K562 (cell line): ENCODE measurements around the gene OR5D13.

ENCODE experiments used
- ATF2 ChIP-seq: sonication (generic); formaldehyde crosslinking; IDR thresholded peaks from 2 replicates; pipeline ENCODE4 v1.8.1; 2022; ENCODE audit warnings: missing genetic modification reagents
- CBX1 ChIP-seq: sonication (generic); IDR thresholded peaks from 2 replicates; pipeline ENCODE4 v1.6.1; 2016; ENCODE audit warnings: antibody characterized with exemption, low read depth, mild to moderate bottlenecking
- CHD1 ChIP-seq: fragments of 200-600 bp; sonication (generic); IDR thresholded peaks from one replicate; pipeline ENCODE4 v1.6.1; 2012; ENCODE audit warnings: mild to moderate bottlenecking, moderate library complexity, low read length, inconsistent platforms
- CHD4 ChIP-seq: fragments of 200-600 bp; sonication (generic); IDR thresholded peaks from 3 replicates; pipeline ENCODE4 v1.6.1; 2012; ENCODE audit warnings: low read depth, mild to moderate bottlenecking, mixed read lengths, low read length, inconsistent platforms; ENCODE audit not compliant: insufficient read depth, insufficient replicate concordance, poor library complexity, severe bottlenecking
- FIP1L1 ChIP-seq: fragments of 200-400 bp; formaldehyde crosslinking; IDR thresholded peaks from 2 replicates; pipeline ENCODE4 v1.6.1; 2018; ENCODE audit warnings: mild to moderate bottlenecking, low read depth, low read length; ENCODE audit not compliant: poor library complexity, severe bottlenecking
- FOXM1 ChIP-seq, 2 experiments: fragments of 450-650 bp in 1 of 2; sonication (generic) in 1 of 2; formaldehyde crosslinking in 1 of 2; IDR thresholded peaks; 2 replicates each; pipeline versions ENCODE4 v1.6.1 to v1.9.0; 2017 to 2022; ENCODE audit warnings: low read depth in 2 of 2, mild to moderate bottlenecking in 2 of 2, missing genetic modification reagents in 1 of 2, moderate library complexity in 1 of 2
- KDM2B ChIP-seq: fragments of 250-450 bp; sonication (Bioruptor Pico); IDR thresholded peaks from 2 replicates; pipeline ENCODE4 v1.8.0; 2021; ENCODE audit warnings: mild to moderate bottlenecking, moderate library complexity
- NFRKB ChIP-seq: fragments of 450-650 bp; IDR thresholded peaks from 2 replicates; pipeline ENCODE4 v1.6.1; 2016; ENCODE audit warnings: low read depth
- TBL1XR1 ChIP-seq, 2 experiments: IDR thresholded peaks; 2 replicates each; pipeline ENCODE4 v1.6.1; 2012; ENCODE audit warnings: improper control_type of control experiment in 2 of 2, low read length in 2 of 2, mild to moderate bottlenecking in 1 of 2
- USF2 ChIP-seq: sonication (generic); formaldehyde crosslinking; IDR thresholded peaks from 2 replicates; pipeline ENCODE4 v1.5.0; 2020; ENCODE audit warnings: missing genetic modification reagents
- ZFP30 ChIP-seq: fragments of 250-450 bp; sonication (Bioruptor Pico); IDR thresholded peaks from 2 replicates; pipeline ENCODE4 v1.8.0; 2022; ENCODE audit warnings: moderate library complexity, mild to moderate bottlenecking, inconsistent platforms, borderline replicate concordance
- ZNF384 ChIP-seq: IDR thresholded peaks from 2 replicates; pipeline ENCODE4 v1.6.1; 2012; ENCODE audit warnings: low read depth, low read length, improper control_type of control experiment
- TF ChIP-seq, protein P1 (sequence below), 3 experiments: IDR thresholded peaks in 2 of 3; conservative IDR thresholded peaks in 1 of 3; 2 replicates each; pipeline ENCODE4 v1.5.1; 2011 to 2012; ENCODE audit warnings: low read length in 3 of 3, mild to moderate bottlenecking in 3 of 3, control low read depth in 2 of 3, improper control_type of control experiment in 1 of 3, inconsistent platforms in 1 of 3, low read depth in 1 of 3, mixed read lengths in 1 of 3, moderate library complexity in 1 of 3; ENCODE audit not compliant: insufficient read depth in 2 of 3

DNA sequence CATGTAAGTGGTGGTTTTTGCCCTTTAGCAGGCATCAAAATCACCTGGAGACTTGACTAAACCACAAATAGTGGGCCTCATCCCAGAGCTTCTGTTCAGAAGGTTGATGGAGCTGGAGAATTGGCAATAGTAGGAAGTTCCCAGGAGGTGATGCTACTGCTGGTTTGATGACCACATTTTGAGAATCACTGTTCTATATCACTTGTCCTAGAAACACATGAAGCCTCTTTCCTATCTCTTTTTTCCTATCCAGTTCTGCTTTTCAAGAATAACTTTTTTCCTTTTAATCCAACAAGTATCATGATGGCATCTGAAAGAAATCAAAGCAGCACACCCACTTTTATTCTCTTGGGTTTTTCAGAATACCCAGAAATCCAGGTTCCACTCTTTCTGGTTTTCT, at the start of gene OR5D13:
- TF ChIP-seq CHD1 (no peak), KDM2B (CRISPR knock-in tag) (no peak), FIP1L1 (no peak), ZFP30 (CRISPR knock-in tag) (no peak), CHD4 (no peak), NFRKB (no peak), TBL1XR1 (IDR thresholded peaks at IDR 0.05; ENCODE audit: low read length in 2 of 2) (no peak), ZNF384 (no peak), ATF2 (no peak), CBX1 (no peak), FOXM1 (IDR thresholded peaks at IDR 0.05; ENCODE audit: low read depth) (no peak), FOXM1 (CRISPR knock-in tag; IDR thresholded peaks at IDR 0.05; ENCODE audit: low read depth) (no peak), USF2 (CRISPR knock-in tag) (no peak)
- TF ChIP-seq, protein P1, sequence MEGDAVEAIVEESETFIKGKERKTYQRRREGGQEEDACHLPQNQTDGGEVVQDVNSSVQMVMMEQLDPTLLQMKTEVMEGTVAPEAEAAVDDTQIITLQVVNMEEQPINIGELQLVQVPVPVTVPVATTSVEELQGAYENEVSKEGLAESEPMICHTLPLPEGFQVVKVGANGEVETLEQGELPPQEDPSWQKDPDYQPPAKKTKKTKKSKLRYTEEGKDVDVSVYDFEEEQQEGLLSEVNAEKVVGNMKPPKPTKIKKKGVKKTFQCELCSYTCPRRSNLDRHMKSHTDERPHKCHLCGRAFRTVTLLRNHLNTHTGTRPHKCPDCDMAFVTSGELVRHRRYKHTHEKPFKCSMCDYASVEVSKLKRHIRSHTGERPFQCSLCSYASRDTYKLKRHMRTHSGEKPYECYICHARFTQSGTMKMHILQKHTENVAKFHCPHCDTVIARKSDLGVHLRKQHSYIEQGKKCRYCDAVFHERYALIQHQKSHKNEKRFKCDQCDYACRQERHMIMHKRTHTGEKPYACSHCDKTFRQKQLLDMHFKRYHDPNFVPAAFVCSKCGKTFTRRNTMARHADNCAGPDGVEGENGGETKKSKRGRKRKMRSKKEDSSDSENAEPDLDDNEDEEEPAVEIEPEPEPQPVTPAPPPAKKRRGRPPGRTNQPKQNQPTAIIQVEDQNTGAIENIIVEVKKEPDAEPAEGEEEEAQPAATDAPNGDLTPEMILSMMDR (IDR thresholded peaks at IDR 0.05 in 2 of 3, conservative IDR thresholded peaks at IDR 0.05 in 1 of 3; ENCODE audit: insufficient read depth in 2 of 3, low read depth in 1 of 3, low read length in 3 of 3) = no peak
